Epithelial cell of proximal tubule (primary cell): ENCODE measurements around the gene DXO. TPM values are rescaled to one million over a fixed set of nuclear protein-coding genes. Genes with fewer than 3 reads are reported as not detected.

Experiments
- DNase-seq: peaks from one replicate; pipeline ENCODE4 v3.0.0-alpha.2; 2011; ENCODE audit warnings: low read depth
- H3K4me3 ChIP-seq: 2 replicates; pipeline ENCODE4 v1.5.1; 2011; ENCODE audit warnings: low read depth, mild to moderate bottlenecking, low read length
- total RNA-seq: library from RNA; depleted of rRNA; stranded (reverse); fragments of >200 nt; gene quantifications from 2 replicates; pipeline ENCODE4 v1.2.3, GENCODE V29; 2015
- TF ChIP-seq, protein P1 (sequence below): conservative IDR thresholded peaks from 2 replicates; pipeline ENCODE4 v1.5.1; 2012; ENCODE audit warnings: low read depth, mild to moderate bottlenecking, low read length

DXO gene
- total RNA-seq, 1 donor from 2014 or later = 20.0 TPM

DNA sequence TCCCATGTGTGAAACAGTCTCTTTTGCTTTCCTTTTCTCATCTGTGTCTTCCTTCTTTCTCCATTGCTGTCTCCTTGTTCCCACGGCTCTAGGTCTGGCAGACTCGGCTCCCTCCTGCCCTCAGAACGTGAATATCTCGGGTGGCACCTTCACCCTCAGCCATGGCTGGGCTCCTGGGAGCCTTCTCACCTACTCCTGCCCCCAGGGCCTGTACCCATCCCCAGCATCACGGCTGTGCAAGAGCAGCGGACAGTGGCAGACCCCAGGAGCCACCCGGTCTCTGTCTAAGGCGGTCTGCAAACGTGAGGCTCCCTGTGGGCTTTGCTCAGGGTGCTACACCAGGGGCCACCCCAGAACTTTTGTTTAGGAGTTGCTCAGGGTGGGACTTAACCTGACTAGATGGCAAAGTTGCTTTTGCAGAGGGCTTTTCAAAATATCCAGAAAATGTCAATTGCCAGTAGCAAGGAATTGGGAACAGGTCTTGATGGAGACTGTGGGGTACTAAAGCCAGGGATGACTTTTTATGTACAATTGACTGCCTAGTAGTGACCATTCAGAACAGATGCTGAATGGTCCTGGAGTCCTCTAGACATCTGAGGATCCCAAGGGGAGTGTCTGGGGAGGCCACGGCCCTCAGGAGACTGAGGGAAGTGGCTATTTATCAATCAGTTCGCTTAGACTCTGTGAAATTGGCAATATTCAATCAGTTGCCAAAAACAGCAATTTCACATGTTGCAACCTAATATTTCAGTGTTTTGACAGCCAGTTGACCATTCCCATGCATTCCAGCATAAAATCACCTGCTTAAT is 43.9 kb downstream of the DXO start:
- no peak for DNase-seq
- peak overlapping the region; percentile 39 for H3K4me3 ChIP-seq
- TF ChIP-seq, protein P1, sequence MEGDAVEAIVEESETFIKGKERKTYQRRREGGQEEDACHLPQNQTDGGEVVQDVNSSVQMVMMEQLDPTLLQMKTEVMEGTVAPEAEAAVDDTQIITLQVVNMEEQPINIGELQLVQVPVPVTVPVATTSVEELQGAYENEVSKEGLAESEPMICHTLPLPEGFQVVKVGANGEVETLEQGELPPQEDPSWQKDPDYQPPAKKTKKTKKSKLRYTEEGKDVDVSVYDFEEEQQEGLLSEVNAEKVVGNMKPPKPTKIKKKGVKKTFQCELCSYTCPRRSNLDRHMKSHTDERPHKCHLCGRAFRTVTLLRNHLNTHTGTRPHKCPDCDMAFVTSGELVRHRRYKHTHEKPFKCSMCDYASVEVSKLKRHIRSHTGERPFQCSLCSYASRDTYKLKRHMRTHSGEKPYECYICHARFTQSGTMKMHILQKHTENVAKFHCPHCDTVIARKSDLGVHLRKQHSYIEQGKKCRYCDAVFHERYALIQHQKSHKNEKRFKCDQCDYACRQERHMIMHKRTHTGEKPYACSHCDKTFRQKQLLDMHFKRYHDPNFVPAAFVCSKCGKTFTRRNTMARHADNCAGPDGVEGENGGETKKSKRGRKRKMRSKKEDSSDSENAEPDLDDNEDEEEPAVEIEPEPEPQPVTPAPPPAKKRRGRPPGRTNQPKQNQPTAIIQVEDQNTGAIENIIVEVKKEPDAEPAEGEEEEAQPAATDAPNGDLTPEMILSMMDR = no peak

- peak within 1 kb of the TSS; percentile 39 for H3K4me3 ChIP-seq
- TF ChIP-seq, protein P1 = no peak
- no peak for DNase-seq
Observed at GRCh38 chr6:31927242-31927862, 44.6 kb downstream of the DXO start, which contains the start of gene C2. Gene C2, plus strand, starts transcription at chr6:31927717. Its CDS starts 36 bp downstream, at chr6:31927753.

GRCh38 chr6:31922942-31923341 is 49.0 kb downstream of the DXO start:
- H3K4me3 ChIP-seq = no peak overlapping the region
- no peak for DNase-seq
- TF ChIP-seq, protein P1 = peak; percentile 39

- DNase-seq = no peak
- TF ChIP-seq, protein P1 = no peak
- H3K4me3 ChIP-seq = no peak overlapping the region
Observed at GRCh38 chr6:31920811-31921210, 51.1 kb downstream of the DXO start.

Other genes starting within 250 kb of the DXO start
- gene MPIG6B, start 248.8 kb downstream of the DXO start, total RNA-seq = not detected in 2 replicates
- gene DDAH2, start 242.8 kb downstream of the DXO start, total RNA-seq = 61.1 and 87.2 TPM in 2 replicates
- 938 and 1,262 TPM in 2 replicates for gene CLIC1, start 235.6 kb downstream of the DXO start, total RNA-seq
- 18.4 and 30.4 TPM in 2 replicates for gene MSH5, start 232.1 kb downstream of the DXO start, total RNA-seq
- gene SAPCD1, start 209.5 kb downstream of the DXO start, total RNA-seq = 0.94 and 4.4 TPM in 2 replicates
- gene VWA7, start 194.8 kb downstream of the DXO start, total RNA-seq = 0.65 and 2.2 TPM in 2 replicates
- gene VARS1, start 176.4 kb downstream of the DXO start, total RNA-seq = 113 and 166 TPM in 2 replicates
- gene LSM2, start 165.2 kb downstream of the DXO start, total RNA-seq = 112 and 157 TPM in 2 replicates
- 0.29 and 0.35 TPM in 2 replicates for gene HSPA1L, start 156.9 kb downstream of the DXO start, total RNA-seq
- gene HSPA1A, start 156.6 kb downstream of the DXO start, total RNA-seq = 116 and 139 TPM in 2 replicates
- gene HSPA1B, start 144.4 kb downstream of the DXO start, total RNA-seq = 58.4 and 136 TPM in 2 replicates
- gene NEU1, start 109.3 kb downstream of the DXO start, total RNA-seq = 65.2 and 68.6 TPM in 2 replicates
- gene SLC44A4, start 93.1 kb downstream of the DXO start, total RNA-seq = 12.4 and 24.0 TPM in 2 replicates
- 44.0 and 54.6 TPM in 2 replicates for gene EHMT2, start 74.4 kb downstream of the DXO start, total RNA-seq
- gene ZBTB12, start 70.1 kb downstream of the DXO start, total RNA-seq = 1.5 TPM in 2 replicates
- gene C2, start 44.4 kb downstream of the DXO start, total RNA-seq = not detected in 2 replicates
- 0.81 and 2.2 TPM in 2 replicates for gene CFB, start 26.0 kb downstream of the DXO start, total RNA-seq
- gene NELFE, start 13.2 kb downstream of the DXO start, total RNA-seq = 113 and 132 TPM in 2 replicates
- gene SKIC2, start 13.0 kb downstream of the DXO start, total RNA-seq = 42.0 and 51.9 TPM in 2 replicates
- gene C4A, start 9.9 kb upstream of the DXO start, total RNA-seq = 1.0 and 1.6 TPM in 2 replicates
- gene C4B, start 42.7 kb upstream of the DXO start, total RNA-seq = 1.1 and 1.2 TPM in 2 replicates
- gene CYP21A2, start 66.3 kb upstream of the DXO start, total RNA-seq = not detected in 2 replicates
- gene TNXB, start 137.2 kb upstream of the DXO start, total RNA-seq = 0.23 TPM in 1 of 2 replicates, not detected in the other
- 21.3 and 23.2 TPM in 2 replicates for gene ATF6B, start 156.1 kb upstream of the DXO start, total RNA-seq
- 2.5 and 7.2 TPM in 2 replicates for gene FKBPL, start 158.2 kb upstream of the DXO start, total RNA-seq
- not detected in 2 replicates for gene PRRT1, start 179.8 kb upstream of the DXO start, total RNA-seq
- 23.2 and 39.4 TPM in 2 replicates for gene PPT2, start 182.0 kb upstream of the DXO start, total RNA-seq
- gene EGFL8, start 192.5 kb upstream of the DXO start, total RNA-seq = 3.1 and 6.5 TPM in 2 replicates
- 57.1 and 72.2 TPM in 2 replicates for gene AGPAT1, start 203.9 kb upstream of the DXO start, total RNA-seq
- 66.6 and 79.9 TPM in 2 replicates for gene RNF5, start 206.3 kb upstream of the DXO start, total RNA-seq
- 0.80 and 1.4 TPM in 2 replicates for gene AGER, start 212.1 kb upstream of the DXO start, total RNA-seq
- 38.3 and 44.5 TPM in 2 replicates for gene PBX2, start 218.1 kb upstream of the DXO start, total RNA-seq
- gene GPSM3, start 220.5 kb upstream of the DXO start, total RNA-seq = 15.7 and 17.8 TPM in 2 replicates